GM12801 (cell line): ENCODE data around the gene STK39.

Experiments
- TF ChIP-seq, protein P1 (sequence below): IDR thresholded peaks from one replicate; pipeline ENCODE4 v1.5.1; 2011; ENCODE audit warnings: control low read depth; ENCODE audit not compliant: insufficient read length; ENCODE audit errors: extremely low read depth

STK39 gene

DNA sequence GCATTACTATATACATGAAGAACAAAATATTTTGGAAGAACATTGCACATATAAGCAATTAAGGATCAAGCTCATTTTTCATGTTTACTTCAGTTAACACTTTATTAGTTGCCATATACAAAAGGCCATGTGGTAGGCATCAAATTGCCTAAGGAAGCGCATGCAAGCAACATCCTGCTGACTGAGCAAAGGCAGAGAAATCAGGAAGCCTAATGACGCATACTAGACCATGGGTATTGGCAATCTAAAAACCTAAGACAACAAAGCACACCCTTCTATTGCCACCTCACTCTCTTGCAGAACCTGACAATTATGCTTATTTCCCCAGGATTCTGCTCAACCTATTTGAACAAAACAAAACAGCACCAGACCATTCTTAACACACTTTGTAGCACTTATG, 171.9 kb downstream of the STK39 start:
- TF ChIP-seq, protein P1, sequence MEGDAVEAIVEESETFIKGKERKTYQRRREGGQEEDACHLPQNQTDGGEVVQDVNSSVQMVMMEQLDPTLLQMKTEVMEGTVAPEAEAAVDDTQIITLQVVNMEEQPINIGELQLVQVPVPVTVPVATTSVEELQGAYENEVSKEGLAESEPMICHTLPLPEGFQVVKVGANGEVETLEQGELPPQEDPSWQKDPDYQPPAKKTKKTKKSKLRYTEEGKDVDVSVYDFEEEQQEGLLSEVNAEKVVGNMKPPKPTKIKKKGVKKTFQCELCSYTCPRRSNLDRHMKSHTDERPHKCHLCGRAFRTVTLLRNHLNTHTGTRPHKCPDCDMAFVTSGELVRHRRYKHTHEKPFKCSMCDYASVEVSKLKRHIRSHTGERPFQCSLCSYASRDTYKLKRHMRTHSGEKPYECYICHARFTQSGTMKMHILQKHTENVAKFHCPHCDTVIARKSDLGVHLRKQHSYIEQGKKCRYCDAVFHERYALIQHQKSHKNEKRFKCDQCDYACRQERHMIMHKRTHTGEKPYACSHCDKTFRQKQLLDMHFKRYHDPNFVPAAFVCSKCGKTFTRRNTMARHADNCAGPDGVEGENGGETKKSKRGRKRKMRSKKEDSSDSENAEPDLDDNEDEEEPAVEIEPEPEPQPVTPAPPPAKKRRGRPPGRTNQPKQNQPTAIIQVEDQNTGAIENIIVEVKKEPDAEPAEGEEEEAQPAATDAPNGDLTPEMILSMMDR, result no peak

DNA sequence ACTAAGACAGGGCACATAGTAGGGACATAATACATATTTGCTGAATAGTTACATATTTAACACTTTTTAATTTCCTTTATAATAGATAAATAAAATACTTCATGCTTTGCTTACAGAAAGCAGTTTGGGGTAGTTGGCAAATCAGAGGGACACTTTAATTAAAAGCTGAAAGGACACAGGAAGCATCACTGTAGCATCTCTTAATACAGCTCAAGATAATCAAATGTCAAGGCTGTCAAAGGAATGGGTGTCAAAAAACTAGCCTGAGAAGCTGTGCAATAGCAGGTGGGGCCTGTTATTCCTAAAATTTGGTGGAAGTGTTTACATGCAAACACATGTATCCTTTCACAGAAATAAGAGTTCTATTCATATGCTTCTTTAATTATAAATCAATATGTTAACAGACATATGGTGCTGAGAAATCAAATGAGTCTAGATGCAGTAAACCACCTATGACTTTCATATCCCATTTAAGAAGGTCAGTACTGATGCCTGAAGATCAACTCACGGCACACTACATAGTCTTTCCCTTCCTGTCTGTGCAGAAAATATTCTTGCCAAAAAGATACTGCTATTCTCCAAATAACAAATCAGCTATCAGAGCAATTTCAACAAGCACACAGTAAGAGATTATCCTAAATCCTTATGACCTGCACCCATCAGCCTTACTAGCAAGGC, 174.6 kb downstream of the STK39 start:
- TF ChIP-seq, protein P1, result no peak

DNA sequence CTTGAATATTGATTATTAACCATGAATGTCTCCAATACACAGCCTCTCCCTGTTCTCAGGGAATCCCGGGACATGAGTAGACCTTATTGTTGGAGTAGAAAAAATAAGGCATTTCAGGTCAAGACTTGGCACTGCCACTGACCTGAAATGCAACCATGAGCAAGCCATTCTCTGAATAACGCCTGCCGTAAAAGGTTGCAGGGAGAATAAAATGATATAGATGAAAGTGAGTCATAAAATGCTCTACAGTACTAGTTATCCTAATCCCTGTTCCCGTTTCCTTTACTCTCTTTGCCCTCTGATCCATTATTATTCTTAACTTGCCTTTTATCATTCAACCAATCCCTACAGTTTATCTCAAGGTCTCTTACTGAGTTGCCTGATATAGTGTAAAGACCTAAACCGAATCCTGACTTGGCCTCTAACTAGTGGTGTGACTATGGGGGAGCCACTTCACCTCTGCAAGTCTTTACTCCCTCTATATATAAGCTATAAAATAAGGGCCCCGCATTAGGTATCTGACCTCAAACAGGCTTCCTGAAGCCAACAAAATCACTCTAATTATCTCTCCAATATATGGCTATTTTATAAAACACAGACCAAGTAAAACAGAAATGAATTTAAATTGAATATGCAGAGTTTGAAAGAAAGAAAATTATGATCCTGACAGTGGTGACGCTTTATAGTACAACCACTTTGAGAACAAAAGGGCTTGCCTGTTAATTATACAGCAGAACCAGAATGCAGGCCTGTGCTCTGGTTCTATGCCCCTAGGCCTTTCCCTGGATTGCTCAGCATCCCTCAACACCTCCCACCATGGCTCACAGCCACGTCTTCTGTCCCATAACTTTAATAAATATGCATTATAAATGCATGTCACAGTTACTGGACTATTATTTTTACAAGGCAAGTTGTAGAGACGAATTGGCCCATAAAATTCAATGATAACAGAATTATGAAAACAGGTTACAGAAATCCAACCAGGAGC, 183.1 kb downstream of the STK39 start:
- TF ChIP-seq, protein P1, result no peak

DNA sequence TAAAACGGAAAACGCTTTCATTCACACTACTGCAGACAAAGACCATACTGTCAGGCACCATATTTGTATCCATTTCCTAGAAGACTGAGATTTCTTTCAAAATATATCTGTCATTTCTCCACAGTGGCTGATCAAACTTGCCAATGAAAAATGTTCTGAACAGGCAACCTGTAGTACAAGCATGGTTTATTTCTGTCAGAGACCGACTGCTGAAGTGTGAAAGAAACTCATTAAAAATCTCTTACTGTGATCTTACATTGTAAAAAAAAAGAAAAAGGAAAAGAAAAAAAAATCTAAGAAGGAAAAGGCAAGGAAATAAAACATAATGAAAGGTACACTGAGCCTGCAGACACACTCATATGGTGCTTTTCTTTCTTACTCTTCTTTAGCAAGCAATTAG, 184.5 kb downstream of the STK39 start:
- TF ChIP-seq, protein P1, result no peak

DNA sequence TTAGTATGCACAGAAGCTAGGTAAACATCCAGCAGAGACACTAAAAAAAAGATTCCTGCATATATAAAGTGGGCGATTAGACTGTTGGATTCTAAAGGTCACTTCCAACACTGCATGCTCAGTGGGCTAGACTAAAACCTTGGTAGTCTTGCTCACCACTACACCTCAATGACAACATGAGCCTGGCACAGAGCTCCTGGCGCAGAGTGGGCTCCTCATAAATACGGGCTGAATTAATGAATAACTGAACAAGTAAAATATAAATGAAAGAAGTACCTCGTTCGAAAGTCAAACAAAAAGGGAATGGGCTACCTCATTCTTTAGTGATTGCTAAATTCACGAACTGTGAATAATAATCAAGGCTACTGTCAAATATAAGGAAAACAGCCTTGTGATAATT, 185.3 kb downstream of the STK39 start:
- TF ChIP-seq, protein P1, result no peak

DNA sequence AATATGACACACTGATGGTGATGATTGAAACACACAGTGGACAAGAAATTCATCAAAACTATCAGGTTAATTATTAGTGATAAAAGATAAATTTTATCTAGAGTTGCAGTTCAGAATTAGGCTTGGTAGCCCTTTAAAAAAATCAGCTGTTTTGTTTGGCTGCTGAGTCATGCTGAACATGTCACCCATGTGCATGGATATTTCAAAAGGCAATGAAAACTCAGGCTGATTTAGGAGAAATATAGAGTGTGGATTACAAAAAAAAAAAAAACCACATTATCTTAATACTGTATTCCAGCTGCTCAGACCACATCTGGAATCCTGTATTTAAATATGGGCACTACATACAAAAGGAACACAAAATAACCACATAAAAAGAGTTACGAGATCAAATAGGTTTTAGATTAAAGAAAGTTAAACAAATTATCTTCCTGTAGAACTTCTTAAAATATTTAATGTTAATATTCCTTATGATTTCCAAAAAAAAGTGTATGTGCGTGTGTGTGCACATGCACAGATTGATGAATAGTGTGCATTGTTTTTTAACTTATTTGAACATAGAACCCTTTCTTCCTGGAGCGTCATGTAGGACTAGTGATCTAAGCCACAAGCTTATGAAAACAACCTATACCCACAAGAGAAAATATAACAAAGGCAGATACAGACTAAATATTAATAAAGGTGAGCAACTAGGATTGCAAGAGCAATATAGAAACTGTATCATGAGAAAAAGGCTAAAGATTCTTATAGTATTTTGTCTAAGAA, 186.2 kb downstream of the STK39 start:
- TF ChIP-seq, protein P1, result no peak

DNA sequence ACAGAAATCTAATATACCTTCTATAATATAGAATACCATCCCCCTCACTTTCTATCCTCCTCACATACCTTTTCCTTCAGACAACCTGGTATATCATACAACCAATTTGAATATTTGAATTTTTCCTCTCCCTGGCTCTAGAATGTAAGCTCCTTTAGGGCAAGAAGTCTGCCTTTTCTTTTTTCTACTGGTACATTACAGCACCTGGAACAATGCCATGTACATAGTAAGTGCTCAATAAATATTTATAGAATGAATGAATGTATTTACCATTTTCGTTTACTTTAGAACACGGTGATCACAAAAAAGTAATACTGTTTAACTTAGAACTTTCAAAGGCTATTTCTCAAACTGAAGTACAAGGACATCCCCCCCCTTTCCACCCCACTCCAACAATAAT, 187.6 kb downstream of the STK39 start:
- TF ChIP-seq, protein P1, result no peak
